GM23248 (cell line): ENCODE measurements around the gene RSF1.

Source experiments
- EZH2 ChIP-seq: fragments of 200-600 bp; sonication (generic); IDR thresholded peaks from 2 replicates; pipeline ENCODE4 v1.6.1; 2018; ENCODE audit warnings: antibody characterized with exemption, mild to moderate bottlenecking; ENCODE audit not compliant: insufficient read depth, poor library complexity, severe bottlenecking
- EZH2phosphoT487 ChIP-seq: fragments of 200-600 bp; sonication (generic); IDR thresholded peaks from 2 replicates; pipeline ENCODE4 v1.6.1; 2018; ENCODE audit warnings: antibody characterized with exemption, moderate library complexity, mild to moderate bottlenecking, low read depth; ENCODE audit not compliant: insufficient read depth

DNA sequence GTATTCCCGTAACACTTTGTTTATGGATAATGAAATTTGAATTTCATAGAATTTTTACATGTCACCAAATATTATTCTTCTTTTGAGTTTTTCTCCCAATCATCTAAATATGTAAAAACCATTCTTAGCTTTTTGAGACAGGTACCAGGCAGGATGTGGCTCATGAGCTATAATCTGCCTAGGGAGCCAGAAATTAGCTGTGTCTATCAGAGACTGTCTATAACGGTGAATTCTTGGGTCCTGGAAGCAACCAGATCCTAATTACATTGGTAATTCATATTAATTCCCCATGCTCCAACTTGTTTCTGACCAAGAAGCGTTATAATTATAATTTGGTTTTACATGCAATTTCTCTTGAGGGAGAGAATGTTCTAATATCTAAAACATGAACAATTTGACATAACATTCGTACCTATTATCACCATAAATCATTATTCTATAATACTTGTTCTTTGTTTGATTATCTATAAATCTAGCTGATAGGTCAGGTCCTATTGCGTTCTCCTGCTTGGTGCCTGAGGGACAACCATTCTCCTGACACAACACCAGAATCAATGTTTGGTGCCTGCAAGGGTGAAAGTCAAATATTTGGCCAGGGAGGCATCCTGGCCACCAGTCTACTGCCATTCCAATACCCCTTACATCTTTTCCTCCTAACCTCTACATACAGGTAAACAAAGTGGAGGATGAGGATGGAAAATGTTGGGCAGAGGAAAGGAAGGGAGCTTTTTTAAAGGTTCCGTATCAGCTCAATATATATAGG is 69.9 kb downstream of the RSF1 start:
- TF ChIP-seq EZH2phosphoT487 = no peak
- TF ChIP-seq EZH2 = no peak
